ENCODE results near the gene WASHC4.

- no peak for TF ChIP-seq CTCF (IDR thresholded peaks at IDR 0.05)
- TF ChIP-seq POLR2A (IDR thresholded peaks at IDR 0.05), result no peak
These were observed 40.0 kb upstream of the WASHC4 start for GRCh38 chr12:105067511-105068031.
